Large intestine (tissue), 3 donors: ENCODE data around the gene CA12. TPM values are rescaled to one million over a fixed set of nuclear protein-coding genes. Genes with fewer than 3 reads are reported as not detected.

Source experiments
- DNase-seq, 2 donors: peaks; one replicate each; pipeline versions ENCODE4 v3.0.0 to v3.0.0-alpha.2; 2013
- H3K27ac ChIP-seq: one replicate; pipeline ENCODE4 v1.5.1; 2013; ENCODE audit warnings: low read length
- H3K27me3 ChIP-seq: 2 replicates; pipeline ENCODE4 v1.6.1; 2013; ENCODE audit warnings: low read length; ENCODE audit not compliant: control insufficient read depth, insufficient read depth
- H3K36me3 ChIP-seq: 2 replicates; pipeline ENCODE4 v1.6.1; 2013; ENCODE audit warnings: low read length; ENCODE audit not compliant: control insufficient read depth, insufficient read depth
- H3K4me1 ChIP-seq: one replicate; pipeline ENCODE4 v1.6.1; 2013; ENCODE audit warnings: low read length; ENCODE audit not compliant: control insufficient read depth, insufficient read depth
- H3K4me3 ChIP-seq: one replicate; pipeline ENCODE4 v1.5.1; 2013; ENCODE audit warnings: low read length
- H3K9me3 ChIP-seq: one replicate; pipeline ENCODE4 v1.6.1; 2013; ENCODE audit warnings: mild to moderate bottlenecking, low read depth, low read length, moderate library complexity; ENCODE audit not compliant: control insufficient read depth
- WGBS: methylation state at CpG from one replicate; pipeline ENCODE4 v1.1.5; 2013; ENCODE audit warnings: low lambda C conversion rate; ENCODE audit not compliant: insufficient coverage; 5-methylcytosine and 5-hydroxymethylcytosine counted together
- polyA plus RNA-seq: library from polyadenylated mRNA; unstranded; fragments of 120-200 nt; gene quantifications from one replicate; pipeline ENCODE4 v1.2.1, GENCODE V29; 2013

The CA12 gene
- polyA plus RNA-seq, 1 donor = 1.0 TPM

DNA sequence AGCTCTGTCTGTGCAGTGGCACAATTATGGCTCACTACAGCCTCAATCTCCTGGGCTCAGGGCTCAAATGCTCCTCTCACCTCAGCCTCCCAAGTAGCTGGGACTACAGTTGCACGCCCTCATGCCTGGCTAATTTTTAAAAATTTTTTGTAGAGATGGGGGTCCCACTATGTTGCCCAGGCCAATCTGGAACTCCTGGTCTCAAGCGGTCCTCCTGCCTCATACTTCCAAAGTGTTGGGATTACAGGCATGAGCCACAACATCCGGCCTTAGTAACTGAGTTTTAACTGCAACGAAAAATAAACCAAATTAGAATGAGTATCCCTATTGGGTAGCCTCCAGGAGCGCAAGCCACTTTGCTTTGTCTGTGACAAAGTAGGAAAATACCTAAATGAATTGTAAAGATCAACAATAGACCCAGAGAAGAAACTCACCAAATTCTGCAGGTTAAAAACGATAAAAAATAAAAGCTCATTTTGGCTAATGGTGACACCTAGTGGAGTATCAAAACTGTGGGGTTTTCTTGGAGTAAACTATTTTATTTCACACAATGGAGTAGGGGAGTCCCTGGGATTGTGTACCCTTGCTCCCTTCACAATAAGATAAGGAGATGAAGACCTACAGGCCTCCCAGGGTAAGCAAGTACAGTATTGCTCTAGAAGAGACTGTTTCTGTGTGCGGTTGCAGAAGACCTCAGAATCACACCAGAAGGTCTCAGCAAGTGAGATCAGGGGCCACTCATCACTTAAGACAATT is 21.0 kb upstream of the CA12 start:
- Histone ChIP-seq H3K27ac (no peak overlapping the region), H3K9me3 (no peaks in the 10 kb centered on the region), H3K27me3 (no peaks in the 10 kb centered on the region), H3K36me3 (no peaks in the 10 kb centered on the region), H3K4me3 (no peak overlapping the region), H3K4me1 (no peaks in the 10 kb centered on the region)
- 52% methylated on average over 3 of the region's 7 CpGs for WGBS
- peak in 1 of 2 donors; percentile 29 for DNase-seq

GRCh38 chr15:63401714-63402497 is 20.3 kb upstream of the CA12 start:
- no peaks in the 10 kb centered on the region for H3K9me3 ChIP-seq
- no peaks in the 10 kb centered on the region for H3K36me3 ChIP-seq
- no peak overlapping the region for H3K4me3 ChIP-seq
- no peaks in the 10 kb centered on the region for H3K27me3 ChIP-seq
- no peak overlapping the region for H3K27ac ChIP-seq
- no CpG with 5 or more reads among the region's 5 CpGs for WGBS
- no peak for DNase-seq
- H3K4me1 ChIP-seq = no peaks in the 10 kb centered on the region

GRCh38 chr15:63401078-63401477 is 19.4 kb upstream of the CA12 start:
- H3K4me1 ChIP-seq = no peaks in the 10 kb centered on the region
- H3K36me3 ChIP-seq = no peaks in the 10 kb centered on the region
- H3K4me3 ChIP-seq = no peak overlapping the region
- DNase-seq = no peak
- no CpG with 5 or more reads among the region's 2 CpGs for WGBS
- no peaks in the 10 kb centered on the region for H3K27me3 ChIP-seq
- no peaks in the 10 kb centered on the region for H3K9me3 ChIP-seq
- H3K27ac ChIP-seq = no peak overlapping the region

- DNase-seq = no peak
- no peaks in the 10 kb centered on the region for H3K36me3 ChIP-seq
- H3K9me3 ChIP-seq = no peaks in the 10 kb centered on the region
- no peak overlapping the region for H3K4me3 ChIP-seq
- no peaks in the 10 kb centered on the region for H3K4me1 ChIP-seq
- 86% methylated on average over 2 of the region's 2 CpGs for WGBS
- H3K27ac ChIP-seq = no peak overlapping the region
- no peaks in the 10 kb centered on the region for H3K27me3 ChIP-seq
These were observed 16.8 kb upstream of the CA12 start for GRCh38 chr15:63398456-63398855.

GRCh38 chr15:63396152-63396928 is 14.7 kb upstream of the CA12 start:
- H3K4me1 ChIP-seq = no peaks in the 10 kb centered on the region
- no peaks in the 10 kb centered on the region for H3K27me3 ChIP-seq
- no peaks in the 10 kb centered on the region for H3K36me3 ChIP-seq
- H3K4me3 ChIP-seq = no peak overlapping the region
- WGBS = 51% methylated on average over 2 of the region's 8 CpGs
- H3K27ac ChIP-seq = no peak overlapping the region
- no peak for DNase-seq
- no peaks in the 10 kb centered on the region for H3K9me3 ChIP-seq

DNA sequence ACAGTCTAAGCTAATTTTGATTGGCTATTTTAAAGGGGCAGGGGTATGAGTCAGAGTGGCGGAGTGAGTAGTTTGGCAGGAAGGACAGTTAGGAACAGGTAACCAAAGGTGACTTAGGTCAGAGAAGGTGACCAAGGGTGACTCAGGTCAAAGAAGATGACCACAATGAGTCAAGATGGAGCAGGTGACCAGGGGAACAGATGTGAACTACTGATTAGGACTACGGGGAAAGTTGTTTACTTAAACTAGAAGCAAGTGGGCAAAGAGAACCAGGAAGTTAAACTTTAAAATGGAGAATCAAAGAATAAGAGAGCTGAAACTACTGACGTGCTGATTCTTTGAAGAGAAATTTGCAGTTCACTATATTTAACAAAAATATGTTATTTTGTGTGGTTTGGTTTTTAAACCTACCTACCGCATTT is 14.1 kb upstream of the CA12 start:
- Histone ChIP-seq H3K4me3 (no peak overlapping the region), H3K27ac (no peak overlapping the region), H3K27me3 (no peaks in the 10 kb centered on the region), H3K4me1 (no peaks in the 10 kb centered on the region), H3K36me3 (no peaks in the 10 kb centered on the region), H3K9me3 (no peaks in the 10 kb centered on the region)
- WGBS = 57% methylated on average over 1 of the region's 4 CpGs
- no peak for DNase-seq

GRCh38 chr15:63392361-63393009 is 10.8 kb upstream of the CA12 start:
- Histone ChIP-seq H3K27ac (no peak overlapping the region), H3K4me3 (no peak overlapping the region)

DNA sequence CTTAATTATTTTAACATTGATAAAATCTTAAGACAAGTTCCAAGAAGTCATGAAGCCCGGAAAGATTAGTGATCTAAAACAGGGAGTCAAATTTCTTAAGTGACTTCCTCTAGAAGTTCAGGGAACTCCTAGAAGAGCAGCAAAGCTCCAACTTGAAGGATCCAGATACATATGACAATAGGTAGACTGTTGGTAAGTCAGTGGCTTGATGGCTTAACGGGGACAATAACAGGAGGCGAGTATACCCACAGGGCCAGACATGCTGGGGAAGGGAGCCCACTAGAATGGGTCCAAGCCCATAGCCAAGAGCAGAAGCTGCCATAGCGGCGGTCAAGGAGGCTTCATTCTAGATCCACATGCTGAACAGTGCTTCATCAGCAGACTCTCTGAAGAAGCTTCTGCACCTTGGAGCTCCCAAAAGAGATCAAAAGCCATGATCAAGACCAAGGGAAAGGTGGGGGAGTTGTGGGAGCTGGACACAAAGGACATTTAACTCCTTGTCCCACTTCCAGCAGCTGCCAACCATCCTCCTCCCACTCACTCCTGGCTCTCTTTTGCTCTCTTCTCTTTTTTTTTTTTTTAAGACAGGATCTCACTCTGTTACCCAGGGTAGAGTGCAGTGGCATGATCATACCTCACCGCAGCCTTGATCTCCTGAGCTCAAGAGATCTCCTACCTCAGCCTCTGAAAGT is 10.2 kb upstream of the CA12 start:
- no peak overlapping the region for H3K4me3 ChIP-seq
- no peak for DNase-seq
- no peaks in the 10 kb centered on the region for H3K27me3 ChIP-seq
- no peak overlapping the region for H3K27ac ChIP-seq
- no peaks in the 10 kb centered on the region for H3K36me3 ChIP-seq
- H3K9me3 ChIP-seq = no peaks in the 10 kb centered on the region
- no CpG with 5 or more reads among the region's 6 CpGs for WGBS
- H3K4me1 ChIP-seq = peaks cover 7% of the 10 kb centered on the region

More at GRCh38 chr15:63392361-63393009, 10.8 kb upstream of the CA12 start:
- 50% methylated on average over 1 of the region's 7 CpGs for WGBS
- Histone ChIP-seq H3K9me3 (no peaks in the 10 kb centered on the region), H3K27me3 (no peaks in the 10 kb centered on the region), H3K36me3 (no peaks in the 10 kb centered on the region), H3K4me1 (peaks cover 7% of the 10 kb centered on the region)
- DNase-seq = no peak

DNA sequence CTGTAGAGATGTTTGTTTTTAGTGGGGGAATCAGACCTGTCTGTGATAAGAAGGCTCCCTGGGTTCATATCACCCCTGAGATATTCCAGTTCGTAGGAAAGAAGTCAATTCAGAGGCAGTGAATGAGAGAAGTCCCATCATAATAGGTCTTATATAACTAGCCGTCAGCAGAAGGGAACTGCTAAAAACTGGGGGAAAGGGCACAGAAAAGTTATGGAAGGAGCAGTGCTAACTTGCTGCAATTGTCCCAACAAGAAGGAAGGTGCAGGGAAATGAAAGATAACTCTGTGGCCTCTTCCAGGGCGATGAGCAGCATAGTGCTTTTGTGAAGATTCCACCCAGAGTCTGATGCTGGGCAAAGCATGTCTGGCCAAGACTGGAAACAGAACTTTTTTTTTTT is 9.0 kb upstream of the CA12 start:
- H3K4me3 ChIP-seq = no peak overlapping the region

More for the DNA sequence above, 9.0 kb upstream of the CA12 start:
- H3K27ac ChIP-seq = no peak overlapping the region
- H3K36me3 ChIP-seq = no peaks in the 10 kb centered on the region
- no peaks in the 10 kb centered on the region for H3K27me3 ChIP-seq
- no peaks in the 10 kb centered on the region for H3K9me3 ChIP-seq
- no peak for DNase-seq
- H3K4me1 ChIP-seq = peaks cover 7% of the 10 kb centered on the region
- 100% methylated on average over 1 of the region's 3 CpGs for WGBS
